Choroid plexus epithelial cell (primary cell): ENCODE data around the gene NR3C1.
A peak's percentile ranks its signal among the peaks of the same experiment; 100 is the strongest.

ENCODE experiments used
- DNase-seq: peaks from one replicate; pipeline ENCODE4 v3.0.0-alpha.2; 2010; ENCODE audit warnings: low read depth
- H3K4me3 ChIP-seq: 2 replicates; pipeline ENCODE4 v1.5.1; 2011; ENCODE audit warnings: low read depth, mild to moderate bottlenecking, control low read depth, low read length, moderate library complexity
- TF ChIP-seq, protein P1 (sequence below): conservative IDR thresholded peaks from 2 replicates; pipeline ENCODE4 v1.5.1; 2011; ENCODE audit warnings: low read depth, mild to moderate bottlenecking, control low read depth, inconsistent platforms, low read length, moderate library complexity

NR3C1 gene

DNA sequence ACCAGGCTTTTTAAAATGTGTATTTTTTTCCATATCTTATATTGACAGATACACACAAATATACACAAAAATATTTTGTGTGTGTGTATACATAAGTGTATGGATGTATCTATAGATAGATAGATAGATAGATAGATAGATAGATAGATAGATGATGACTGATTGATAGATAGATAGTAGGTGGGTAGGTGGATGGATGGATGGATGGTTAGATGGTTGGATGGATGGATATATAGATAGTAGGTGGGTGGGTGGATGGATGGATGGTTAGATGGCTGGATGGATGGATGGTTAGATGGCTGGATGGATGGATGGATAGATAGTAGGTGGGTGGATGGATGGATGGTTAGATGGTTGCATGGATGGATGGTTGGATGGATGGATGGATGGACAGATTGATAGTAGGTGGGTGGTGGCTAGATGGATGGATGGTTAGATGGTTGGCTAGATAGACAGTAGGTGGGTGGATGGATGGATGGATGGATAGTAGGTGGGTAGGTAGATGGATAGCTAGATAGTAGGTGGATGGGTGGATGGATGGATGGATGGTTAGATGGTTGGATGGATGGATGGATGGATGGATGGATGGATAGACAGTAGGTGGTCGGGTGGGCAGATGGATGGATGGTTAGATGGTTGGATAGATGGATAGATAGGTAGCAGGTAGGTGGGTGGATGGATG is 156.2 kb downstream of the NR3C1 start:
- no peak for DNase-seq
- TF ChIP-seq, protein P1, sequence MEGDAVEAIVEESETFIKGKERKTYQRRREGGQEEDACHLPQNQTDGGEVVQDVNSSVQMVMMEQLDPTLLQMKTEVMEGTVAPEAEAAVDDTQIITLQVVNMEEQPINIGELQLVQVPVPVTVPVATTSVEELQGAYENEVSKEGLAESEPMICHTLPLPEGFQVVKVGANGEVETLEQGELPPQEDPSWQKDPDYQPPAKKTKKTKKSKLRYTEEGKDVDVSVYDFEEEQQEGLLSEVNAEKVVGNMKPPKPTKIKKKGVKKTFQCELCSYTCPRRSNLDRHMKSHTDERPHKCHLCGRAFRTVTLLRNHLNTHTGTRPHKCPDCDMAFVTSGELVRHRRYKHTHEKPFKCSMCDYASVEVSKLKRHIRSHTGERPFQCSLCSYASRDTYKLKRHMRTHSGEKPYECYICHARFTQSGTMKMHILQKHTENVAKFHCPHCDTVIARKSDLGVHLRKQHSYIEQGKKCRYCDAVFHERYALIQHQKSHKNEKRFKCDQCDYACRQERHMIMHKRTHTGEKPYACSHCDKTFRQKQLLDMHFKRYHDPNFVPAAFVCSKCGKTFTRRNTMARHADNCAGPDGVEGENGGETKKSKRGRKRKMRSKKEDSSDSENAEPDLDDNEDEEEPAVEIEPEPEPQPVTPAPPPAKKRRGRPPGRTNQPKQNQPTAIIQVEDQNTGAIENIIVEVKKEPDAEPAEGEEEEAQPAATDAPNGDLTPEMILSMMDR = no peak
- H3K4me3 ChIP-seq = no peak overlapping the region

DNA sequence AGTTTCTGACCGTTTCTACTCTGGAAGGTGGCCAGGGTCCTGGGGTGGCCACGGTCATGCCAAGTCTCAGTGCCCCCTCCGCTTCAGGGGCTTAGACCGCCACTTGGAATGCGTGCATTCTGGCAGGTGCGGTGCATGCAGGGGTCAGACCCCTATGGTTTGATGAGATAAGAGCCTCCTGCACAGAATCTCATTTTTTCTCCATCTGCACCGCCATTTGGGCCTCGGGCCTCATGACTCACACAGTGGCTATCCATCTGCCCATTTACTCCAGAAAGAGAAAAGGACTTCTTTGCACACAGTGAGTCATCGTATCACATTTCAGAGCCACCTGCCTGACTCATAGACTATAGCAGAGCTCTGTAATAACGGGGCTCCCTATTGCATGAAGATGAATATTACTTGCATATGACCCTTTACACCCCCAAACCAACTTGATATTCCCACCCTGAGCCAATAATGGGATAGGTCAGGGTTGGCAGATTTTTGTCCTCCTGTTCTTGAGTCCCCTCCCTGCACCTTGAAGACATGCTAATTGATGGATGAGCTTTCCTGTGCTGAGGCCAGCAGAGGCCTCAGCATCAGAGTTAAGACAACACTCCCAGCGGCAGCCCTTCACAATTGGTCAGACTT is 157.4 kb downstream of the NR3C1 start:
- TF ChIP-seq, protein P1 = no peak
- DNase-seq = peak; percentile 95
- H3K4me3 ChIP-seq = no peak overlapping the region

DNA sequence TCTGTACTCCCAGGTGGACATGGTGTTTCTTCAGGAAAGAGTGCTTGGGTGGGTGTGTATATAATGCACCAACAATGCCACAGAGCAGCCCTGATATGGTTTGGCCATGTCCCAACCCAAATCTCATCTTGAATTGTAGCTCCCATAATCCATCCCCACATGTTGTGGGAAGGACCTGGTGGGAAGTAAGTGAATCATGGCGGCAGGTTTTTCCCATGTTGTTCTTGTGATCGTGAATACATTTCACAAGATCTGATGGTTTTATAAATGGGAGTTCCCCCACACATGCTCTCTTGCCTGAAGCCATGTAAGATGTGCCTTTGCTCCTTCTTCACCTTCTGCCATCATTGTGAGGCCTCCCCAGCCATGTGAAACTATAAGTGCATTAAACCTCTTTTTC is 158.5 kb downstream of the NR3C1 start:
- DNase-seq = no peak
- no peak overlapping the region for H3K4me3 ChIP-seq
- TF ChIP-seq, protein P1 = no peak

DNA sequence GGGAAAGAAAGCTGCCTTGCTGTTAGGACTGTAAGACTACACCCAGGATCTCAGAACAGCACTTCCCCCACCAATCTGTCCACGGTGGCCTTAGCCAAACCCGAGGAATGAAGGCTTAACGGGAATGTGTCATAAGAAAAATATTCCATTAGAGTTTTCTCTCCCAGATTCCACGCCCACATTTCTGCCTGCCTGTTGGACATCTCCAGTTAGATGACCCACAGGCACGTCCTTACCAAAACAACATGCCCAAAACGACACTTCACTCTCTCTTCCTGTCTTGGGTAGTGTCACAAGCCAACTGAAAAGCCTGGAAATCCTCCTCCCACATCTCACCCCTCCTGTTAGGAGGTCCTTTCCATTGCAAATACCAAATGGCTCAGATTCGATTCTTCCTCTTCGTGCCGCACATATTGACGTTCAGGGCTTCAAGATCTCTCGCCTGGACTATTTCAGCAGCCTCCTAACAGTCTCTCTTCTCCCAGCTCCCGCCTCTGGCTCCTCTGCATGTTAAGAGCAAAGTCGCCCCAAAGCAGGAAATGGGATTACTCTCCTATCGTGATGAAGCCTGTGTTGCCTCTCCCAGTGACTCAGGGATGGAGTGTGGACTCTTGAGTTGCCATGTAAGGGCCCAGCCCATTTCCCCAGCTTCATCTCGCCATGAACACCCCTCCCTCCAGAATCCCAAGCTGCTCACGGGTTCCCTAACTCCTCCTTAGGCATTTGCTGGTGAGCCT is 159.3 kb downstream of the NR3C1 start:
- peak; percentile 95 for DNase-seq
- TF ChIP-seq, protein P1 = no peak
- H3K4me3 ChIP-seq = no peak overlapping the region

DNA sequence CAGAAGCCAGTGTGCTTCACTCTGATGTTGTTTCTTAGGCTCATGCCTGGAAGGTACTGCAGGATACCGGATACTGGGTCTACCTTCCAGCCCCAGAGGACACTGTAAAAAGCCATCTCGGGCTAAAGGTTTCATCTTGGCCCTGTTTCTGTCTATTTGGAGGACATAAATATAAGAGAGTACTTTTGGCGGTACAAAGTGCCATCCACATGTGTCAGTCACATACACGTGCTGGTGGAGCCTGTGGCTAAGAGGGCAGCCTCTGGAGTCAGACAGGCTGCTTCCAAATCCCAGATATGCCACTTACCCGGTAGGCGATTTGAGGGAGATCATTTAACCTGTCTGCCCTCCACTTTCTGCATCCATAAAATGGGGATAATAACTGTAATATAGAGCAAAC is 160.4 kb downstream of the NR3C1 start:
- H3K4me3 ChIP-seq = no peak overlapping the region
- TF ChIP-seq, protein P1 = no peak
- DNase-seq = no peak

DNA sequence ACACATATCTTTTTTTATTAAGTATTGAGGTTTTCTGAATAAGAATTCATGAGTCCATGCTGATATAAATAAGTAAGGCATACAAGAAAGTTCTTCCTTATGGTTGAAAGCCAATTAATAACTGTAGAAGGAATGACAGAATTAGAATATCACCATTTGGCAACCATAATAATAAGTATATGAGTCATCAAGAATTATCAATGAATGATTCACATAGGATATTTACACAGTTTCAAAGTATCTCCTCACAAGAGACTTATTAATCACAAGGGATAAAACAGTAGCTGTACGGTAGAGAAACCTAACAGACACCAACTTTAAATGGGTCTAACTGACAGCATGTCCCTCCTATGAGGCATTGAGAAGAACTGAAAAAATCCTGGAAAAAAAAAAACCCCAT is 161.6 kb downstream of the NR3C1 start:
- no peak for DNase-seq
- H3K4me3 ChIP-seq = no peak overlapping the region
- TF ChIP-seq, protein P1 = no peak
